H1 (cell line): ENCODE results near the gene GIT1. TPM values are rescaled to one million over a fixed set of nuclear protein-coding genes. Genes with fewer than 3 reads are reported as not detected.

ENCODE experiments used
- HDAC6 ChIP-seq: IDR thresholded peaks from one replicate; pipeline ENCODE4 v1.7.1; 2012; ENCODE audit warnings: low read depth, mild to moderate bottlenecking, inconsistent platforms, low read length, moderate library complexity
- KDM4A ChIP-seq: IDR thresholded peaks from one replicate; pipeline ENCODE4 v1.7.1; 2012; ENCODE audit warnings: low read depth, mild to moderate bottlenecking, moderate library complexity, low read length, inconsistent platforms; ENCODE audit not compliant: severe bottlenecking
- RNF2 ChIP-seq: fragments of 200-900, 300-1000 bp; sonication (generic); IDR thresholded peaks from 2 replicates; pipeline ENCODE4 v1.7.1; 2016; ENCODE audit warnings: borderline replicate concordance, low read depth, mild to moderate bottlenecking, antibody characterized with exemption, low read length; ENCODE audit not compliant: poor library complexity, severe bottlenecking; ENCODE audit errors: missing control alignments
- SIRT6 ChIP-seq: IDR thresholded peaks from one replicate; pipeline ENCODE4 v1.7.1; 2012; ENCODE audit warnings: low read length, inconsistent platforms
- TAF7 ChIP-seq: optimal IDR thresholded peaks from 2 replicates; pipeline ENCODE3; 2011; ENCODE audit warnings: low read depth, mild to moderate bottlenecking, inconsistent platforms, low read length, moderate library complexity, borderline replicate concordance
- polyA plus RNA-seq, 7 experiments: library from polyadenylated mRNA; depleted of rRNA in 3 of 7; stranded (reverse) in 5 of 7; unstranded in 2 of 7; fragments of >200 nt in 5 of 7; fragments of 200-250 nt in 2 of 7; gene quantifications; 1 replicate in 5 of 7; 2 replicates in 1 of 7; 4 replicates in 1 of 7; pipeline versions ENCODE4 v1.2.1 to v1.2.3, GENCODE V29; 2011 to 2013; ENCODE audit warnings: missing spikeins in 2 of 7, mixed read lengths in 2 of 7
- total RNA-seq: library from RNA; stranded (reverse); fragmentation: NEBNext Ultra II Directional; extraction: Animal tissue kit (Norgen Biotek cat#: 25700); gene quantifications from 2 replicates; pipeline ENCODE4 v1.2.1, GENCODE V29; 2021

The GIT1 gene
- total and polyA plus RNA-seq, 2 of the 8 experiments (the other 6 are each of a cell fraction or from before 2014, with no cell fraction given): 62.4 to 63.0 TPM

DNA sequence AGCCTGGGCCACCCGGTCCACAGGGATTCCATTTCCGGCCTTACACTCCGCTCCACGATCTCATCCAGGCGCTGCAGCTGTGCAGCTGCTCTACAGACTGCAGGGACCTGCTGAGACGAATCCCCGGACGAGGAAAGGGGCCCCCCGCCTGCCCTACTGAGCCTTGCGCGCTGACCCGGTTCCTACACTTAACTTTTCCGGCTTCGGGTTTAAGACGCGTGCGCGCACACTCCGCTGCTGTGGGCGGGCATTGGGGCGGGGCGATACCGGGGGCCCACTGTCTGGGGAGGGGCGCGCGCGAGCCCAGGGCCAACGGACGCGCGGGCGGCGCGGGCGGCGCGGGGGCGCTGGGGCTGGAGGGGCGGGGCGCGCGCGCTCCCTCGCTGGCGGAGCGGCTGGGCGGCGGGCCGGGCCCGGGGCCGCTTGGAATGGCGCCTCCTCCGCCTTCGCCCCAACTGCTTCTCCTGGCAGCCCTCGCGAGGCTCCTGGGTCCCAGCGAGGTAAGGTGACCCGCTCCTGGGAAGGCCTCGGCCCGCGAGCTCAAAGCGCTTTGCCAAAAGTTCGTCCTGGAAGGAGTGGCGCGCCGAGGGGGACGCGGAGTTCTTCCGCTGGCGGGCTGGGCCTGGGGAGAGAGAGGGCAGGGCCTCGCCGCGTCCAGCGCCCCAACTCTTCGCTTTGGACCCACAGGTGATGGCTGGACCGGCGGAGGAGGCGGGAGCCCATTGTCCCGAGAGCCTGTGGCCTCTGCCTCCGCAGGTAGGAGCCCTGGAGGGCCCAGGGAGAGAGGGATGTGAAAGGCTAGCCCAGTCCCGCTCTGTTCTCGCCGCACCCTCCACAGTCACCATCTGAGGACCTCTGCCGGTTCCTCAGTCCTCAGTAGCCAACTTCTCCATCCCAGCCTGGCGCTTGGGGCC lies 20.9 kb downstream of the GIT1 start, which contains the start of gene TP53I13 (continued):
- TF ChIP-seq SIRT6 (no peak), HDAC6 (no peak), KDM4A (peak; percentile 97), TAF7 (no peak), RNF2 (peak; percentile 1)
